Measurements from ENCODE around the gene FERMT3. TPM values are rescaled to one million over a fixed set of nuclear protein-coding genes. Genes with fewer than 3 reads are reported as not detected.

Gene FERMT3
- total RNA-seq, 2 experiments from 2014 or later, result 219 to 231 TPM

DNA sequence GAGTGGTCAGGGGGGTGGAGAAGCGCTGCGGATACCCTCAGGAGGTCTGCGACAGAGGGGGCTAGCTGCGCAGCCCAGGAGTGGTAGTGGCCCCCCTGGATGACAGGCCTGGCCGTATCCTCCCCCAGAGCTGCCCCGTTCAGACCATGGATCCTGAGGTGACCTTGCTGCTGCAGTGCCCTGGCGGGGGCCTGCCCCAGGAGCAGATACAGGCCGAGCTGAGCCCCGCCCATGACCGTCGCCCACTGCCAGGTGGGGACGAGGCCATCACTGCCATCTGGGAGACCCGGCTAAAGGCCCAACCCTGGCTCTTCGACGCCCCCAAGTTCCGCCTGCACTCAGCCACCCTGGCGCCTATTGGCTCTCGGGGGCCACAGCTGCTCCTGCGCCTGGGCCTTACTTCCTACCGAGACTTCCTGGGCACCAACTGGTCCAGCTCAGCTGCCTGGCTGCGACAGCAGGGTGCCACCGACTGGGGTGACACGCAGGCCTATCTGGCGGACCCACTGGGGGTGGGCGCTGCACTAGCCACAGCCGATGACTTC lies 20.1 kb downstream of the FERMT3 start:
- H3K9me3 Mint-ChIP-seq, result no peaks in the 10 kb centered on the region
- POLR2A ChIA-PET, result interaction anchor here (0.9 to 26.2 kb wide), 14 partner anchors 9 to 1385 kb away, joined by 3 to 419 read pairs (median 8); partner anchors contain the start of genes FERMT3, FKBP2, PLCB3 and PPP1R14B
- peak; percentile 77 for DNase-seq
- peak overlapping the region; percentile 88 for H3K27ac Mint-ChIP-seq
- peak; percentile 51 for ATAC-seq (ENCODE audit: low read depth)
- peaks cover 3% of the 10 kb centered on the region for H3K36me3 Mint-ChIP-seq
- peak overlapping the region; percentile 92 for H3K4me3 Mint-ChIP-seq
- H3K27me3 Mint-ChIP-seq, result no peaks in the 10 kb centered on the region
- peaks cover 26% of the 10 kb centered on the region for H3K4me1 Mint-ChIP-seq

DNA sequence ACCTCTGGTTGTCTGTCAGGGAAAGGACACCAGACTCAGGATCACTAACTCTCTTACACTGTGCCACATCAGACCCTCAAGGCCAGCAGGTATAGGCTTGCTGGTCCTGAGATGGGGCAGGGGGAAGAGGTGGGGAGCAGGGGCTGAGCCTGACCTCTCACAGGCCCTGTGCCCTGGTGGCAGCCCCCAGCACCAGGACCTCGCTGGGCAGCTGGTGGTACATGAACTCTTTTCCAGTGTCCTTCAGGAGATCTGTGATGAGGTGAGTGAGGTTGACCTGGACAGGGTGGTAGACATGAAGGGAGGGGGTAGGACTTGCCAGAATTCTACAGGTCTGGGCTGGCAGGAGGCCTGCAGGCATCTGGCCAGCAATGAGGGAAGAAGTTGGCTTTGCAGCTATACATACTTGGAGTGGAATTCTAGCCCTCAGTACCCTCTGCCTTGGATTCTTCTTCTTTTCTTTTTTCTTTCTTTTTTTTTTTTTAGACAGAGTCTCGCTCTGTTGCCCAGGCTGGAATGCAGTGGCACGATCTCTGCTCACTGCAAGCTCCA lies 21.0 kb downstream of the FERMT3 start:
- H3K27me3 Mint-ChIP-seq, result no peaks in the 10 kb centered on the region
- POLR2A ChIA-PET, result interaction anchor here (1.1 to 26.2 kb wide), 8 partner anchors 8 to 42 kb away, joined by 3 to 419 read pairs (median 20); partner anchors contain the start of genes FERMT3, FKBP2, PPP1R14B and STIP1
- DNase-seq (no peak), ATAC-seq (ENCODE audit: low read depth) (no peak)
- H3K9me3 Mint-ChIP-seq, result no peaks in the 10 kb centered on the region
- H3K36me3 Mint-ChIP-seq, result peaks cover 3% of the 10 kb centered on the region
- peak overlapping the region; percentile 88 for H3K27ac Mint-ChIP-seq
- H3K4me3 Mint-ChIP-seq, result peak overlapping the region; percentile 92
- peaks cover 32% of the 10 kb centered on the region for H3K4me1 Mint-ChIP-seq

DNA sequence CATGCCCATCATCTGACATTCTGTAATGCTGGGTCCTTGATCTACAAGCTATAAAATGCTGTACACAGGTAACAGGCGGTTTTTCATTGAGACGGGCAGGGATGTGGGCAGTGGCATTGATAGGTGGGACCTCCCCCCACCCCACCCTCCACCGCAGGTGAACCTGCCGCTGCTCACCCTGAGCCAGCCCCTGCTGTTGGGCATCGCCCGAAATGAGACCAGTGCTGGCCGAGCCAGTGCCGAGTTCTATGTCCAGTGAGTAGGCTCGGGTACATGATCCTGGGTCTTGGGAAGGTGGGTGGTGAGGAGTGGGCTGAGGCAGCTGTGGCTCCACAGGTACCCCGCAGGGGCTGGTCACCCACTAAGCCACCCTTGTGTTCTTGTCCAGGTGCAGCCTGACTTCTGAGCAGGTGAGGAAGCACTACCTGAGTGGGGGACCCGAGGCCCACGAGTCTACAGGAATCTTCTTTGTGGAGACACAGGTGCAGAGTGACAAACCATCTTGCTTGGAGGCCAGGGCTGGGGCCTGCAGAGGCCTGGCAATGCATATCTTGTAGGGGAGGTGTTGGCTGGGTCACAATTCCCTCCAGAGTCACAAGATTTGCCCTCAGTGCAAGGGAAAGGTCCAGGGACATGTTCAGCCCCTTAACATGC lies 22.7 kb downstream of the FERMT3 start:
- H3K27ac Mint-ChIP-seq, result peak overlapping the region; percentile 96
- peaks cover 41% of the 10 kb centered on the region for H3K4me1 Mint-ChIP-seq
- POLR2A ChIA-PET, result interaction anchor here (0.6 to 26.2 kb wide), 7 partner anchors 9 to 43 kb away, joined by 3 to 419 read pairs (median 4); partner anchors contain the start of genes FERMT3, FKBP2, PPP1R14B and STIP1
- peak overlapping the region; percentile 93 for H3K4me3 Mint-ChIP-seq
- no peak for ATAC-seq (ENCODE audit: low read depth)
- no peak for DNase-seq
- H3K36me3 Mint-ChIP-seq, result peaks cover 3% of the 10 kb centered on the region
- no peaks in the 10 kb centered on the region for H3K27me3 Mint-ChIP-seq
- H3K9me3 Mint-ChIP-seq, result no peaks in the 10 kb centered on the region

DNA sequence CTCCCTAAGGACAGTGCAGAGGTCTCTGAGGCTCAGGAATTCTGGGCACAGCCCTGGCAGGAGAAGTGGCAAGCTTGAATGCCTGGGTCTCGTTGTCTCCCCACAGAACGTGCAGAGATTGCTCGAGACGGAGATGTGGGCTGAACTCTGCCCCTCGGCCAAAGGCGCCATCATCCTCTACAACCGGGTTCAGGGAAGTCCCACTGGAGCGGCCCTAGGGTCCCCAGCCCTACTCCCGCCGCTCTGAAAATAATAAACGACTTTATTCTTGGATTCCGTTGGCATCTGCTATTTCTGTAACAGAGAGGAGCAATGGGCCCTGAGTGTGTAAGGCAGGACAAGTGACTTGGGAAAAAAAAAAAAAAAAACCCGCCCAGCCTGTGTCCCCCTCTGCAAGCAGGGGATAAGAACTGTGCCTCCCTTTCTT lies 23.2 kb downstream of the FERMT3 start:
- H3K36me3 Mint-ChIP-seq, result peaks cover 3% of the 10 kb centered on the region
- POLR2A ChIA-PET, result interaction anchor here (0.6 to 26.2 kb wide), 9 partner anchors 9 to 1371 kb away, joined by 3 to 419 read pairs (median 3); partner anchors contain the start of genes FERMT3, FKBP2, PPP1R14B and STIP1
- H3K4me1 Mint-ChIP-seq, result peaks cover 41% of the 10 kb centered on the region
- peak overlapping the region; percentile 96 for H3K27ac Mint-ChIP-seq
- H3K4me3 Mint-ChIP-seq, result peak overlapping the region; percentile 93
- H3K27me3 Mint-ChIP-seq, result no peaks in the 10 kb centered on the region
- H3K9me3 Mint-ChIP-seq, result no peaks in the 10 kb centered on the region
- DNase-seq, result no peak
- ATAC-seq (ENCODE audit: low read depth), result no peak

DNA sequence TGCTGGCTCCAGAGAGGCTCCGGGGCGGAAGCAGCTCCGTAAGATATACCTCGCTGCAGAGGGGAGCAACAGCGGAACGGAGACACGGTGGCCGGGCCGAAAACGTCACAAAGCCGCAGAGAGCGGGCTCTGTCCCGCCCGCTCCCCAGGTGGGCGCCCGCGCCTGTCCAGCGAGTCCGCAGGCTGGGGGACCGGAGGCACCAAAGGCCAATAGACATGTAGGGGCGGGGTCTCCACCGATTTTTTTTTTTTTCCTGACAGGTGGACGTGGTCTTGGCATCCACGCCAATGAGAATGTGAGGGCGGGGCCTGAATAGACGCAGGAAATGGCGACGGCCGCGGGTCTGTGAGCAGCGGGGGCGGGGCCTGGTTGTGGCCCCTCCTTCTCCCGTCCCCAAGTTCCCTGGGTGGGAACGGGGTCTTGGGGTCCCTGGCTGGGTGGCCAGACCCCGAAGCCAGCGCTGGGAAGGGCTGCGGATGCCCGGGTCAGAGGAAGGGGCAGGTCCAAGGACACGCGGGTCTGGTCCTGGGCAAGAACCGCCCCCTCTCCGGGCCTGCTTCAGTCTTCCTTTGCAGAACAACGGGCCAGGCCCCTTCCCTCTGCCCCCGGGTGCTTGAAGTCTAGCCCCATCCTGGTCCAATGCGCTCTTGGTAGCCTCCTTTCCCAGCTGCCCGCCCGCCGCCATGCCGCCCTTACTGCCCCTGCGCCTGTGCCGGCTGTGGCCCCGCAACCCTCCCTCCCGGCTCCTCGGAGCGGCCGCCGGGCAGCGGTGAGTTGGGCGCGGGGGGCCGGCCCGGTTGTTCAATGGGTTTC lies 23.9 kb downstream of the FERMT3 start, which contains the start of gene DNAJC4:
Gene DNAJC4 (plus strand): TSS at position 378 of the 814 bp plus-strand sequence. CDS start 307 bp downstream, at position 685.
- peak within 1 kb of the TSS; percentile 93 for H3K4me3 Mint-ChIP-seq
- peak; percentile 91 for DNase-seq
- ATAC-seq (ENCODE audit: low read depth), result peak; percentile 50
- H3K27ac Mint-ChIP-seq, result peak within 1 kb of the TSS; percentile 96
- no peaks in the 10 kb centered on the region for H3K27me3 Mint-ChIP-seq
- peaks cover 4% of the 10 kb centered on the region for H3K36me3 Mint-ChIP-seq
- no peaks in the 10 kb centered on the region for H3K9me3 Mint-ChIP-seq
- POLR2A ChIA-PET, result interaction anchor here (0.7 to 26.2 kb wide), 13 partner anchors 8 to 1372 kb away, joined by 3 to 419 read pairs (median 4); partner anchors contain the start of genes FERMT3, FKBP2, PPP1R14B and STIP1
- peaks cover 38% of the 10 kb centered on the region for H3K4me1 Mint-ChIP-seq

DNA sequence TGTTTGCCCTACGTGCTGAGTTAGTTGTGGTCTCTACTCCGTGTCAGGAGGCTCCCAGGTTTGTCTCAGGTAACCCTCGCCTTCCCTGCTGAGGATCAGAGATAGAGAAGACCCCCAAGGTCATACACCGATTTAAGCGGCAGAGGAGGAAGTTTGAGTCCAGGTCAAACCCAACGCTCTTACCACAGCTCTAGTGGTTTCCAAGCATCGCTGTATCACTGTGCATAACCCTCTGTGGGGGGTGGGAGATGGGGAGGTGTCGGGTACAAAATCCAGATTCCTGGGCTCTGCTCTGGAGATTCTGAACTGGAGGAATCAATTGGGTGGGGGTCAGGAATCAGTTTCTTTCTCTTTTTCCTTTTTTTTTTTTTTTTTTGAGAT lies 24.5 kb downstream of the FERMT3 start:
- DNase-seq, result no peak
- ATAC-seq (ENCODE audit: low read depth), result no peak
- Mint-ChIP-seq H3K27ac (peak overlapping the region; percentile 96), H3K36me3 (peaks cover 6% of the 10 kb centered on the region), H3K9me3 (no peaks in the 10 kb centered on the region), H3K4me3 (peak overlapping the region; percentile 93), H3K4me1 (peaks cover 39% of the 10 kb centered on the region), H3K27me3 (no peaks in the 10 kb centered on the region)
- POLR2A ChIA-PET, result interaction anchor here (0.7 to 26.2 kb wide), 8 partner anchors 9 to 1349 kb away, joined by 3 to 419 read pairs (median 8); partner anchors contain the start of genes FERMT3 and PPP1R14B

DNA sequence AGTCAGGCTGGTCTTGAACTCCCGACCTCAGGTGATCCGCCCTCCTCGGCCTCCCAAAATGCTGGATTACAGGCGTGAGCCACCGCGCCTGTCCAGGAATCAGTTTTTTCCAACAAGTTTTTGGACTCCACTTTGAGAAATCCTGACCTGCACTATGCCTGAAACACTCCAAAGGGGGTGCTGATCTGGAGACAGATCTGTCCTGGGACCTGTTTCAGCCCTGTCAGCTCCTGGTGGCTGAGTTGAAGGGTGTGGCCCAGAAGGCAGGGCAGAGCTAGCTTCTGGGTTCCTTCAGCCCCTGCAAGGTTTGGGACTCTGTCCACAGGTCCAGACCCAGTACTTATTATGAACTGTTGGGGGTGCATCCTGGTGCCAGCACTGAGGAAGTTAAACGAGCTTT lies 25.0 kb downstream of the FERMT3 start:
- H3K27me3 Mint-ChIP-seq, result no peaks in the 10 kb centered on the region
- peak overlapping the region; percentile 93 for H3K4me3 Mint-ChIP-seq
- DNase-seq (no peak), ATAC-seq (ENCODE audit: low read depth) (no peak)
- H3K36me3 Mint-ChIP-seq, result peaks cover 6% of the 10 kb centered on the region
- H3K4me1 Mint-ChIP-seq, result peaks cover 39% of the 10 kb centered on the region
- no peaks in the 10 kb centered on the region for H3K9me3 Mint-ChIP-seq
- peak overlapping the region; percentile 48 for H3K27ac Mint-ChIP-seq
- POLR2A ChIA-PET, result interaction anchor here (1.0 to 26.2 kb wide), 7 partner anchors 8 to 67 kb away, joined by 3 to 419 read pairs (median 10); partner anchors contain the start of genes FERMT3 and PPP1R14B

DNA sequence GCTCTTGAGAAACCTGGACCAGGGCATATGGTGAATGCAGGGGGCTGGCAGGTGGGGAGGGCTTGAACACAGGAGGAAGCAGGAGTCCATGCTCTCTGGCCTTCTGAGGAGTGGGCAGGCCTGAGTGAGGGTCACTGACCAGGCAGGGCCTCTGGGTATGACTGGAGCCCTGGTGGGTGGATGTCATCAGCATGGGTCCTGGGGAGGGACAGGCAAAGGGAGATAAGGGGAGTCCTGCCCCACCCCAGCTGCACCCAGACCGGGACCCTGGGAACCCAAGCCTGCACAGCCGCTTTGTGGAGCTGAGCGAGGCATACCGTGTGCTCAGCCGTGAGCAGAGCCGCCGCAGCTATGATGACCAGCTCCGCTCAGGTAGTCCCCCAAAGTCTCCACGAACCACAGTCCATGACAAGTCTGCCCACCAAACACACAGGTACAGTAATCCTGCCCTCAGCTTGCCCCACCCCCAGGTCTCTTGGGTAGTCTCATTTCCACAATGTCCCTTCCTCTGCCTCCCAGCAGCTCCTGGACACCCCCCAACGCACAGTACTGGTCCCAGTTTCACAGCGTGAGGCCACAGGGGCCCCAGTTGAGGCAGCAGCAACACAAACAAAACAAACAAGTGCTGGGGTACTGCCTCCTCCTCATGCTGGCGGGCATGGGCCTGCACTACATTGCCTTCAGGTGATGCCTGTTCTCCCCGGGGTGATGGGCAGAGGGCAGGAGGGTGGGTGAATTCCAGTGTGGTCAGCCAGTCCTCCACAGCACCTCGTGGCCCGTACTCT lies 25.9 kb downstream of the FERMT3 start:
- peaks cover 11% of the 10 kb centered on the region for H3K36me3 Mint-ChIP-seq
- H3K27me3 Mint-ChIP-seq, result no peaks in the 10 kb centered on the region
- peaks cover 39% of the 10 kb centered on the region for H3K4me1 Mint-ChIP-seq
- no peaks in the 10 kb centered on the region for H3K9me3 Mint-ChIP-seq
- H3K27ac Mint-ChIP-seq, result peak overlapping the region; percentile 48
- peak overlapping the region; percentile 93 for H3K4me3 Mint-ChIP-seq
- no peak for ATAC-seq (ENCODE audit: low read depth)
- POLR2A ChIA-PET, result interaction anchor here (1.0 to 26.2 kb wide), 9 partner anchors 7 to 85 kb away, joined by 3 to 419 read pairs (median 6); partner anchors contain the start of genes FERMT3, PPP1R14B and PRDX5
- no peak for DNase-seq

DNA sequence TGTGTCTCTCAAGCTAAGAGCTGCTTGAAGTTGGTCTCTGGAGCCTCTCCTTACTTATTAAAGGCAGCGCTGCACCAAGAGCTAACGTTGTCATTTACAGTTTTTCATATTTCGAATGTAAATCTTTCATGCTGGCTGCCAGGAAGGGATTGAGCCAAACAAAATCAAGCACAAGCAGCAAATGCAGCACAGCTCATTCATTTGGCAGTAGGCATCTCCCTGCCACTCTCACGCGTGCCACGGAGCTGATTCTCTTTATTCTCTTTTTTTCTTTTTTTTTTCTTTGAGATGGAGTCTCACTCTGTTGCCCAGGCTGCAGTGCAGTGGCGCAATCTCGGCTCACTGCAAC lies 26.4 kb downstream of the FERMT3 start:
- POLR2A ChIA-PET, result interaction anchor here (1.1 to 26.2 kb wide), 7 partner anchors 11 to 85 kb away, joined by 3 to 419 read pairs (median 6); partner anchors contain the start of genes FERMT3, PPP1R14B and PRDX5
- peaks cover 33% of the 10 kb centered on the region for H3K4me1 Mint-ChIP-seq

DNA sequence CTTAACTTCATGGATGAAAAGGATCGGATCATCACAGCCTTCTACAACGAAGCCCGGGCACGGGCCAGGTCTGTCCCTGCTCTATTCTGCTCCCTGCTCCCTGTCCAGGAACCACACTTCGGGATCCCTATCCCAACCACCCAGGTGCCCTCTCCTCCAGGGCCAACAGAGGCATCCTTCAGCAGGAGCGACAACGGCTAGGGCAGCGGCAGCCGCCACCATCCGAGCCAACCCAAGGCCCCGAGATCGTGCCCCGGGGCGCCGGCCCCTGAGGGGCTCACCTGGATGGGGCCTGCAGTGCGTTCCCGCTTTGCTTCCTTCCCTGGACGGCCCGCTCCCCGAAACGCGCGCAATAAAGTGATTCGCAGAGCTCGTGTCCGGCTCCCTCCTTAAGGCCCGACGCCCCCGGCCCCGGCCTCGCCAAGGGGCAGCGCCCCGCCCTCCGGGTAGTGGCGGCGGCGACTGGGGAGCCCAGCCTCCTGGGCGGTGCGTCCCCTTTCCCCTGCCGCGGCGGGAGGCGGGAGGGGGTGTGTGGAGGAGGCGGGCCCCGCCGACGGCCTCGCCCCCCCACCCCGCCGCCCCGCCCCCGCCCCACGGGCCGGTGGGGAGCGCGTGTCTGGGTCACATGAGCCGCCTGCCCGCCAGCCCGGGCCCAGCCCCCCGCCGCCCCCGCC lies 27.5 kb downstream of the FERMT3 start, which contains the start of gene VEGFB:
Gene VEGFB (plus strand): TSS at position 672 of the 674 bp plus-strand sequence. CDS start 250 bp downstream, outside the sequence.
- peaks cover 16% of the 10 kb centered on the region for H3K36me3 Mint-ChIP-seq
- DNase-seq (peak; percentile 85), ATAC-seq (ENCODE audit: low read depth) (peak; percentile 42)
- H3K9me3 Mint-ChIP-seq, result no peaks in the 10 kb centered on the region
- H3K27ac Mint-ChIP-seq, result peak within 1 kb of the TSS; percentile 83
- no peaks in the 10 kb centered on the region for H3K27me3 Mint-ChIP-seq
- H3K4me3 Mint-ChIP-seq, result peak within 1 kb of the TSS; percentile 93
- H3K4me1 Mint-ChIP-seq, result peaks cover 31% of the 10 kb centered on the region
- POLR2A ChIA-PET, result interaction anchor here (2.2 to 26.2 kb wide), 4 partner anchors 7 to 24 kb away, joined by 11 to 419 read pairs (median 19); partner anchors contain the start of genes FERMT3, NUDT22, PPP1R14B and TRPT1

More for the DNA sequence above, 26.4 kb downstream of the FERMT3 start:
- no peak for DNase-seq
- Mint-ChIP-seq H3K9me3 (no peaks in the 10 kb centered on the region), H3K27ac (peak overlapping the region; percentile 45), H3K4me3 (peak overlapping the region; percentile 39), H3K27me3 (no peaks in the 10 kb centered on the region), H3K36me3 (peaks cover 11% of the 10 kb centered on the region)
- no peak for ATAC-seq (ENCODE audit: low read depth)
